H1 (cell line): ENCODE measurements around the gene OR2AG2. TPM values are rescaled to one million over a fixed set of nuclear protein-coding genes. Genes with fewer than 3 reads are reported as not detected.

ENCODE experiments used
- CTCF ChIA-PET: fragments of 300-600 bp; sonication (Branson Sonifier 250); formaldehyde crosslinking; loops from one replicate; lab custom pipeline; 2021; ENCODE audit not compliant: partially characterized antibody; lab: Charles Lee
- POLR2A ChIA-PET: fragments of 300-600 bp; sonication (Branson Sonifier 250); formaldehyde crosslinking; loops from one replicate; lab custom pipeline; 2021; ENCODE audit warnings: inconsistent platforms; ENCODE audit not compliant: partially characterized antibody; lab: Charles Lee
- DNase-seq, 2 experiments: peaks; one replicate each; pipeline versions ENCODE4 v3.0.0 to v3.0.0-alpha.2; 2010 to 2022; ENCODE audit warnings: low spot score in 2 of 2, low read depth in 1 of 2, mixed read lengths in 1 of 2
- FAIRE-seq: peaks from 2 replicates; lab custom pipeline; 2011; peaks lifted over from hg19 to GRCh38; lab: Jason Lieb, UNC
- H2AFZ ChIP-seq: 2 replicates; pipeline ENCODE4 v1.8.1; 2012; ENCODE audit warnings: low read length, inconsistent platforms
- H2AK5ac ChIP-seq: 2 replicates; pipeline ENCODE4 v1.6.1; 2013; ENCODE audit warnings: low read depth, low read length
- H2BK120ac ChIP-seq: replicated peaks from 2 replicates; pipeline ENCODE3; 2013; ENCODE audit warnings: low read depth, low read length, inconsistent platforms
- H2BK12ac ChIP-seq: 2 replicates; pipeline ENCODE4 v1.6.1; 2013; ENCODE audit warnings: low read depth, low read length
- H2BK15ac ChIP-seq: 2 replicates; pipeline ENCODE4 v1.6.1; 2013; ENCODE audit warnings: low read length
- H2BK20ac ChIP-seq: 2 replicates; pipeline ENCODE4 v1.6.1; 2013; ENCODE audit warnings: low read length
- H2BK5ac ChIP-seq: 2 replicates; pipeline ENCODE4 v1.6.1; 2013; ENCODE audit warnings: low read depth, low read length
- H3K14ac ChIP-seq: 2 replicates; pipeline ENCODE4 v1.6.1; 2013; ENCODE audit warnings: inconsistent platforms; ENCODE audit not compliant: insufficient read length
- H3K18ac ChIP-seq: 2 replicates; pipeline ENCODE4 v1.6.1; 2013; ENCODE audit warnings: low read length; ENCODE audit errors: extremely low read depth
- H3K23ac ChIP-seq: 2 replicates; pipeline ENCODE4 v1.6.1; 2013; ENCODE audit warnings: inconsistent platforms; ENCODE audit not compliant: insufficient read length
- H3K23me2 ChIP-seq: 2 replicates; pipeline ENCODE4 v1.6.1; 2013; ENCODE audit warnings: low read depth, low read length
- H3K27ac ChIP-seq: 2 replicates; pipeline ENCODE4 v1.6.1; 2011; ENCODE audit warnings: low read depth, low read length, inconsistent platforms
- H3K27me3 ChIP-seq, 4 experiments: replicated peaks in 1 of 4; 1 replicate in 1 of 4; 2 replicates in 3 of 4; pipeline versions ENCODE4 v1.6.1 to v1.8.1; 2011 to 2013; ENCODE audit warnings: low read length in 3 of 4, mild to moderate bottlenecking in 3 of 4, inconsistent platforms in 2 of 4, mixed read lengths in 2 of 4, moderate library complexity in 1 of 4; ENCODE audit not compliant: control insufficient read depth in 3 of 4, insufficient read depth in 3 of 4; ENCODE audit errors: extremely low read depth in 1 of 4
- H3K36me3 ChIP-seq, 4 experiments: 2 replicates each; pipeline versions ENCODE4 v1.6.1 to v1.8.1; 2011 to 2013; ENCODE audit warnings: mild to moderate bottlenecking in 4 of 4, low read length in 3 of 4, moderate library complexity in 2 of 4, control low read depth in 1 of 4, inconsistent platforms in 1 of 4; ENCODE audit not compliant: insufficient read depth in 4 of 4, control insufficient read depth in 2 of 4
- H3K4ac ChIP-seq: replicated peaks from 2 replicates; pipeline ENCODE3; 2013; ENCODE audit warnings: low read length, low read depth, mixed read lengths, inconsistent platforms; ENCODE audit not compliant: insufficient read length
- H3K4me1 ChIP-seq, 4 experiments: replicated peaks in 1 of 4; 1 replicate in 1 of 4; 2 replicates in 3 of 4; pipeline versions ENCODE4 v1.6.1 to v1.8.1; 2011 to 2013; ENCODE audit warnings: low read length in 3 of 4, inconsistent platforms in 2 of 4, mixed read lengths in 1 of 4; ENCODE audit not compliant: insufficient read depth in 4 of 4, control insufficient read depth in 3 of 4
- H3K4me2 ChIP-seq, 2 experiments: 2 replicates each; pipeline versions ENCODE4 v1.6.1 to v1.8.1; 2011 to 2013; ENCODE audit warnings: low read depth in 2 of 2, low read length in 2 of 2, control low read depth in 1 of 2, inconsistent platforms in 1 of 2, mild to moderate bottlenecking in 1 of 2; ENCODE audit not compliant: insufficient read depth in 1 of 2
- H3K4me3 ChIP-seq, 4 experiments: fragments of 200-600, 300-600 bp in 1 of 4; sonication (generic), shearing (Covaris generic), sonication (Bioruptor Twin) in 1 of 4; 2 replicates each; pipeline versions ENCODE4 v1.5.1 to v1.8.1; 2011 to 2016; ENCODE audit warnings: low read length in 4 of 4, low read depth in 3 of 4, control low read depth in 2 of 4, inconsistent platforms in 2 of 4, mild to moderate bottlenecking in 2 of 4, mixed read lengths in 1 of 4, moderate library complexity in 1 of 4; ENCODE audit not compliant: insufficient read depth in 2 of 4; ENCODE audit errors: extremely low read depth in 1 of 4
- H3K56ac ChIP-seq: replicated peaks from 2 replicates; pipeline ENCODE3; 2013; ENCODE audit warnings: low read depth, mild to moderate bottlenecking, mixed read lengths, low read length, inconsistent platforms; ENCODE audit not compliant: insufficient read length
- H3K79me1 ChIP-seq: 2 replicates; pipeline ENCODE4 v1.6.1; 2013; ENCODE audit warnings: low read depth, low read length, control low read depth
- H3K79me2 ChIP-seq, 2 experiments: 2 replicates each; pipeline versions ENCODE4 v1.6.1 to v1.8.1; 2012 to 2013; ENCODE audit warnings: low read length in 2 of 2, mild to moderate bottlenecking in 2 of 2, inconsistent platforms in 1 of 2; ENCODE audit not compliant: insufficient read depth in 2 of 2, control insufficient read depth in 1 of 2
- H3K9ac ChIP-seq, 4 experiments: replicated peaks in 1 of 4; 1 replicate in 1 of 4; 2 replicates in 3 of 4; pipeline versions ENCODE4 v1.6.1 to v1.8.1; 2011 to 2013; ENCODE audit warnings: low read depth in 3 of 4, low read length in 3 of 4, control low read depth in 2 of 4, mild to moderate bottlenecking in 2 of 4, moderate library complexity in 2 of 4, inconsistent platforms in 1 of 4; ENCODE audit errors: extremely low read depth in 1 of 4
- H3K9me3 ChIP-seq, 2 experiments: 2 replicates each; pipeline versions ENCODE4 v1.6.1 to v1.8.1; 2012 to 2013; ENCODE audit warnings: mild to moderate bottlenecking in 2 of 2, moderate library complexity in 2 of 2, control low read depth in 1 of 2, inconsistent platforms in 1 of 2, low read depth in 1 of 2, low read length in 1 of 2, mixed read lengths in 1 of 2; ENCODE audit not compliant: insufficient read depth in 2 of 2
- H4K20me1 ChIP-seq, 2 experiments: replicated peaks in 1 of 2; 2 replicates each; pipeline versions ENCODE3 to v1.8.1; 2011 to 2013; ENCODE audit warnings: inconsistent platforms in 2 of 2, low read length in 2 of 2, mild to moderate bottlenecking in 1 of 2; ENCODE audit not compliant: insufficient read depth in 2 of 2, control insufficient read depth in 1 of 2
- H4K5ac ChIP-seq: 2 replicates; pipeline ENCODE4 v1.6.1; 2013; ENCODE audit warnings: low read length, low read depth, mixed read lengths, inconsistent platforms; ENCODE audit not compliant: insufficient read length
- H4K8ac ChIP-seq: 2 replicates; pipeline ENCODE4 v1.8.0; 2013; ENCODE audit warnings: mild to moderate bottlenecking, moderate library complexity, low read length, inconsistent platforms; ENCODE audit not compliant: insufficient read depth; ENCODE audit errors: extremely low read depth
- H4K91ac ChIP-seq: replicated peaks from 2 replicates; pipeline ENCODE3; 2013; ENCODE audit warnings: low read length, mixed read lengths, inconsistent platforms; ENCODE audit not compliant: insufficient read length
- CBX8 ChIP-seq: fragments of 300-800, 300-1000 bp; sonication (generic); IDR thresholded peaks from 2 replicates; pipeline ENCODE4 v1.7.1; 2016; ENCODE audit warnings: low read depth, low read length, borderline replicate concordance
- CEBPB ChIP-seq: IDR thresholded peaks from 2 replicates; pipeline ENCODE4 v1.6.1; 2012; ENCODE audit warnings: low read depth, low read length
- HDAC2 ChIP-seq, 2 experiments: fragments of 300-600 bp in 1 of 2; sonication (generic) in 1 of 2; IDR thresholded peaks; 2 replicates each; pipeline ENCODE4 v1.6.1; 2011 to 2012; ENCODE audit warnings: low read depth in 2 of 2, low read length in 2 of 2, mild to moderate bottlenecking in 2 of 2, moderate library complexity in 2 of 2, borderline replicate concordance in 1 of 2, inconsistent platforms in 1 of 2
- MAX ChIP-seq: IDR thresholded peaks from 2 replicates; pipeline ENCODE4 v1.6.1; 2012; ENCODE audit warnings: inconsistent platforms
- NANOG ChIP-seq: IDR thresholded peaks from 2 replicates; pipeline ENCODE4 v1.6.1; 2011; ENCODE audit warnings: low read length, low read depth, mild to moderate bottlenecking, inconsistent platforms; ENCODE audit not compliant: insufficient read depth, poor library complexity, severe bottlenecking
- POLR2A ChIP-seq, 2 experiments: IDR thresholded peaks; 1 replicate in 1 of 2; 2 replicates in 1 of 2; pipeline ENCODE4 v1.6.1; 2011; ENCODE audit warnings: low read depth in 2 of 2, low read length in 2 of 2, mild to moderate bottlenecking in 2 of 2; ENCODE audit errors: control extremely low read depth in 1 of 2
- RNF2 ChIP-seq: fragments of 200-900, 300-1000 bp; sonication (generic); IDR thresholded peaks from 2 replicates; pipeline ENCODE4 v1.7.1; 2016; ENCODE audit warnings: borderline replicate concordance, low read depth, mild to moderate bottlenecking, antibody characterized with exemption, low read length; ENCODE audit not compliant: poor library complexity, severe bottlenecking; ENCODE audit errors: missing control alignments
- SP2 ChIP-seq: IDR thresholded peaks from 2 replicates; pipeline ENCODE4 v1.6.1; 2012; ENCODE audit warnings: mild to moderate bottlenecking, low read length, inconsistent platforms
- TBP ChIP-seq: IDR thresholded peaks from 2 replicates; pipeline ENCODE4 v1.6.1; 2011; ENCODE audit warnings: low read depth, low read length, improper control_type of control experiment
- TCF12 ChIP-seq: IDR thresholded peaks from 2 replicates; pipeline ENCODE4 v1.6.1; 2011; ENCODE audit warnings: low read depth, mild to moderate bottlenecking, low read length
- TEAD4 ChIP-seq: IDR thresholded peaks from 2 replicates; pipeline ENCODE4 v1.6.1; 2012; ENCODE audit warnings: low read depth, low read length, inconsistent platforms, mixed read lengths
- USF2 ChIP-seq: IDR thresholded peaks from 2 replicates; pipeline ENCODE4 v1.6.1; 2011; ENCODE audit warnings: low read length, improper control_type of control experiment
- WGBS, 2 experiments: shearing (Covaris generic) in 1 of 2; methylation state at CpG; one replicate each; pipeline versions ENCODE4 v1.1.6 to v1.1.7; 2013 to 2015; ENCODE audit warnings: low lambda C conversion rate in 2 of 2, mixed read lengths in 2 of 2, inconsistent platforms in 1 of 2, low coverage in 1 of 2, missing lambda C conversion rate in 1 of 2; ENCODE audit not compliant: insufficient replicate concordance in 2 of 2, insufficient coverage in 1 of 2, insufficient read length in 1 of 2; ENCODE audit errors: extremely low coverage in 1 of 2, missing lambda C conversion rate in 1 of 2; 5-methylcytosine and 5-hydroxymethylcytosine counted together
- polyA plus RNA-seq, 7 experiments: library from polyadenylated mRNA; depleted of rRNA in 3 of 7; stranded (reverse) in 5 of 7; unstranded in 2 of 7; fragments of >200 nt in 5 of 7; fragments of 200-250 nt in 2 of 7; gene quantifications; 1 replicate in 5 of 7; 2 replicates in 1 of 7; 4 replicates in 1 of 7; pipeline versions ENCODE4 v1.2.1 to v1.2.3, GENCODE V29; 2011 to 2013; ENCODE audit warnings: missing spikeins in 2 of 7, mixed read lengths in 2 of 7
- total RNA-seq: library from RNA; stranded (reverse); fragmentation: NEBNext Ultra II Directional; extraction: Animal tissue kit (Norgen Biotek cat#: 25700); gene quantifications from 2 replicates; pipeline ENCODE4 v1.2.1, GENCODE V29; 2021

OR2AG2 gene
- total and polyA plus RNA-seq, 2 of the 8 experiments (the other 6 are each of a cell fraction or from before 2014, with no cell fraction given) = 0.22 to 0.74 TPM

- Histone ChIP-seq H2BK15ac (no peak overlapping the region), H3K4me1 (no peaks in the 10 kb centered on the region), H4K20me1 (no peaks in the 10 kb centered on the region), H2AK5ac (no peak overlapping the region), H4K8ac (no peak overlapping the region), H2BK5ac (no peak overlapping the region), H3K36me3 (no peaks in the 10 kb centered on the region), H2AFZ (no peak overlapping the region), H4K5ac (no peak overlapping the region), H3K23ac (no peak overlapping the region), H3K4ac (no peak overlapping the region), H3K14ac (no peak overlapping the region), H3K9ac (no peak overlapping the region), H2BK20ac (no peak overlapping the region), H2BK12ac (no peak overlapping the region), H3K27ac (no peak overlapping the region), H3K4me2 (no peak overlapping the region), H3K27me3 (no peaks in the 10 kb centered on the region), H3K79me1 (no peaks in the 10 kb centered on the region), H3K23me2 (no peaks in the 10 kb centered on the region), H3K79me2 (no peaks in the 10 kb centered on the region), H3K56ac (no peak overlapping the region), H2BK120ac (no peak overlapping the region), H3K9me3 (no peaks in the 10 kb centered on the region), H4K91ac (no peak overlapping the region), H3K18ac (no peak overlapping the region), H3K4me3 (no peak overlapping the region)
- 79% methylated on average over 1 of the region's 1 CpG; no CpG with 5 or more reads in 1 of the 2 experiments for WGBS, 2 experiments
- ChIA-PET POLR2A (no interaction called here), CTCF (interaction anchor here (0.7 to 8.4 kb wide), 29 partner anchors 11 to 429 kb away, joined by 3 to 110 read pairs (median 5); partner anchors contain the start of gene MRPL17)
- DNase-seq (no peak), FAIRE-seq (no peak)
- no peak for TF ChIP-seq TEAD4
- no peak for TF ChIP-seq HDAC2 (IDR thresholded peaks at IDR 0.05; ENCODE audit: borderline replicate concordance in 1 of 2, low read depth in 2 of 2, low read length in 2 of 2)
- no peak for TF ChIP-seq MAX
- TF ChIP-seq POLR2A (IDR thresholded peaks at IDR 0.05; ENCODE audit: control extremely low read depth in 1 of 2, low read depth in 2 of 2, low read length in 2 of 2) = no peak
- TF ChIP-seq RNF2 = no peak
- no peak for TF ChIP-seq TBP
- TF ChIP-seq USF2 = no peak
- TF ChIP-seq SP2 = no peak
- TF ChIP-seq TCF12 = no peak
- TF ChIP-seq CBX8 = no peak
- no peak for TF ChIP-seq CEBPB
- TF ChIP-seq NANOG = no peak
These were observed 15.8 kb downstream of the OR2AG2 start for GRCh38 chr11:6755953-6756347.
